Measurements from ENCODE around the gene KREMEN1.

KREMEN1 gene

DNA sequence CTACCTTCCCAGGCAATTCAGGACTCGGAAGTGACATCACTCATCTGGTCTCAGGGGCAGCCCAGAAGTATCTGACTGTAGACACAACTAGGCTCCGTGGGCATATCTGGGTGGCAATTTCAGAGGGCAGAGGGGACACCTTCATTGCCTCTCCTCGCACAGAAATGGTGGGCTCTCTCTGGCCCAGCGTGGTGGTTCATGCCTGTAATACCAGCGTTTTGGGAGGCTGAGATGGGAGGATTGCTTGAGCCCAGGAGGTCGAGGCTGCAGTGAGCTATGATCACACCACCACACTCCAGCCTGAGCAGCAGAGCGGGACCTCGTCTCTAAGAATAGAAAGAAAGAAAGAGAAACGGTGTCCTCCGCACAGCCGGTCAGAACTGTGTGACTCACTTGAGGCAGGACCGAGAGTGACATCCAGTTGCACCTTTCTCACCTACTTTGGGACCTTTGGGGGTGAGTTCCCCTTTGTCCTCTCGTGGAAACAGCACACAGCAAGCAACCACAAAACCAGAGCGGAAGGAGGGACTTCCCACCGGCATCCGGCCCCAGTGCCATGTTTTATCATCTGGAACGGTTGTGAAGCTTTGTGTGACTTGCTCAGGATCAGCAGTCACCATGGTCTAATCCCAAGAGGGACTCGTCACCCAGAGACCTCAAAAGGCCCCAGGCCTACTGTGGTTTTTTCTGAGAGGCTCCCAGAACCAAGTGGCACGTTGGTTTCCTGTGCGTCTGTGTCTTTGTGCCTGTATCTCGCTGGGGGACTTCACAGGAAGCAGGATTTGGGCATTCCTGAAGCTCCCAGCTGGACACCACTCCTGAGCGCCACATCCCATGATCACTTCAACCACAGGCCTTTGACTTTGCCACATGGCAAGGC lies 94.4 kb downstream of the KREMEN1 start:
- H3K4me3 ChIP-seq (ENCODE audit: low read depth, low read length) = no peak overlapping the region
- TF ChIP-seq, protein P1, sequence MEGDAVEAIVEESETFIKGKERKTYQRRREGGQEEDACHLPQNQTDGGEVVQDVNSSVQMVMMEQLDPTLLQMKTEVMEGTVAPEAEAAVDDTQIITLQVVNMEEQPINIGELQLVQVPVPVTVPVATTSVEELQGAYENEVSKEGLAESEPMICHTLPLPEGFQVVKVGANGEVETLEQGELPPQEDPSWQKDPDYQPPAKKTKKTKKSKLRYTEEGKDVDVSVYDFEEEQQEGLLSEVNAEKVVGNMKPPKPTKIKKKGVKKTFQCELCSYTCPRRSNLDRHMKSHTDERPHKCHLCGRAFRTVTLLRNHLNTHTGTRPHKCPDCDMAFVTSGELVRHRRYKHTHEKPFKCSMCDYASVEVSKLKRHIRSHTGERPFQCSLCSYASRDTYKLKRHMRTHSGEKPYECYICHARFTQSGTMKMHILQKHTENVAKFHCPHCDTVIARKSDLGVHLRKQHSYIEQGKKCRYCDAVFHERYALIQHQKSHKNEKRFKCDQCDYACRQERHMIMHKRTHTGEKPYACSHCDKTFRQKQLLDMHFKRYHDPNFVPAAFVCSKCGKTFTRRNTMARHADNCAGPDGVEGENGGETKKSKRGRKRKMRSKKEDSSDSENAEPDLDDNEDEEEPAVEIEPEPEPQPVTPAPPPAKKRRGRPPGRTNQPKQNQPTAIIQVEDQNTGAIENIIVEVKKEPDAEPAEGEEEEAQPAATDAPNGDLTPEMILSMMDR (IDR thresholded peaks at IDR 0.05; ENCODE audit: low read depth, low read length) = no peak

DNA sequence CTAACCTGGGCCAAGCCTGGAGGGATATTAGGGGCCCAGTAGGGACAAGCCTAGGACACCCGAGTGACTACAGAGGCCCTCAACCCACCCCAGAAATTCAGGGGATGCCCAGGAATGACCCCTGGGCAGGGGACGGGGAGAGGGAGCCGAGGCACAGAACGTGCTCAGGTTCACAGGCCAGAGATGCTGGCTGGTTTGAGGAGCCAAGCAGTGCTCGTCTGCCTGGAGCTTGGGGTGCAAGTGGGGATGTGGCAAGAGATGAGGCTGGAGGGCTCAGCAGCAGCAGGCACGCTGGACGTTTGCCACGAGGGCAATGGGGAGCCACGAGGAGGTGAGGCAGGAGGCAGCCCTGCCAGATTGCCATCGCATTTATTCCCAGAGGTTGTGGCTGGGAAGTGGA lies 98.9 kb downstream of the KREMEN1 start:
- no peak overlapping the region for H3K4me3 ChIP-seq (ENCODE audit: low read depth, low read length)
- TF ChIP-seq, protein P1 (IDR thresholded peaks at IDR 0.05; ENCODE audit: low read depth, low read length) = no peak

DNA sequence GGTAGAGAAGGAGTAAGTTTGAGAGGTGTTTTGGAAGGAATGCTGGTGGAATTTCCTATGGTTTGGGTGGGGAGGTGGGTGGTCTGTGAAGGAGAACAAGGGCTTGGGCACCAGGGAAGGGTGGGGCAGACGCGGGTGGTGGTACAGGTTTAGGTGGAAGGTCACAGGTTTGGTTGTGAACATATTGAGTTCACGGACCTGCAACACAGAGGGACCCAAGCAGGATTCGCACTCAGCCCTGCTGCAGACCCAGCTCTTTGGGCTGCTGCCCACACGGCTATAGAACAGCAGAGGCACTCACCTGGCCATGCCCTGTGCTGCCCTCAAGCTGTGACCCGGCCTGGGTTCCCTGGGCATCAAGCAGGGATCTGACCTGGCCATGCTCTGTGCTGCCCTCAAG lies 99.4 kb downstream of the KREMEN1 start:
- H3K4me3 ChIP-seq (ENCODE audit: low read depth, low read length) = no peak overlapping the region
- TF ChIP-seq, protein P1 (IDR thresholded peaks at IDR 0.05; ENCODE audit: low read depth, low read length) = no peak

DNA sequence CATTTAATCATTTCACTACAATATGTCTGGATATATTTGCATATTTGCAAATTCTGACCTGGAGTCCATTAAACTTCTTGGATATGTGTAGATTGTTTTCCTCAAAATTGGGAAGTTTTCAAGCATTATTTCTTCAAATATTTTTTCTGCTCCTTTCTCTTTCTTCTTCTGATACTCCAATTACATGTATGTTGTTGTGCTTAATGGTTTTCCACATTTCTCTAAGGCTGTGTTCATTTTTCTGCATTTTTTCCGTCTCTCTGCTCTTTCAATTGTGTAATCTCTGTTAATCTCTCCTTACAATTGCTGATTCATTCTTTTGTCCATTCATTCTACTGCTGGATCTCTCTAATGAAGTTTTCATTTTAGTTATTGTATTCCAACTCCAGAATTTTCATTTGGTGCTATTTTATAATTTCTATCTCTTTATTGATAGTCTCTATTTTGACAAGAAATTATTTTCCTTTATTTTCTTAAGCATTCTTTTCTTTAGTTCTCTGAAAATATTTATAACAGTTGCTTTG lies 102.5 kb downstream of the KREMEN1 start:
- TF ChIP-seq, protein P1 (IDR thresholded peaks at IDR 0.05; ENCODE audit: low read depth, low read length) = no peak
- no peak overlapping the region for H3K4me3 ChIP-seq (ENCODE audit: low read depth, low read length)

DNA sequence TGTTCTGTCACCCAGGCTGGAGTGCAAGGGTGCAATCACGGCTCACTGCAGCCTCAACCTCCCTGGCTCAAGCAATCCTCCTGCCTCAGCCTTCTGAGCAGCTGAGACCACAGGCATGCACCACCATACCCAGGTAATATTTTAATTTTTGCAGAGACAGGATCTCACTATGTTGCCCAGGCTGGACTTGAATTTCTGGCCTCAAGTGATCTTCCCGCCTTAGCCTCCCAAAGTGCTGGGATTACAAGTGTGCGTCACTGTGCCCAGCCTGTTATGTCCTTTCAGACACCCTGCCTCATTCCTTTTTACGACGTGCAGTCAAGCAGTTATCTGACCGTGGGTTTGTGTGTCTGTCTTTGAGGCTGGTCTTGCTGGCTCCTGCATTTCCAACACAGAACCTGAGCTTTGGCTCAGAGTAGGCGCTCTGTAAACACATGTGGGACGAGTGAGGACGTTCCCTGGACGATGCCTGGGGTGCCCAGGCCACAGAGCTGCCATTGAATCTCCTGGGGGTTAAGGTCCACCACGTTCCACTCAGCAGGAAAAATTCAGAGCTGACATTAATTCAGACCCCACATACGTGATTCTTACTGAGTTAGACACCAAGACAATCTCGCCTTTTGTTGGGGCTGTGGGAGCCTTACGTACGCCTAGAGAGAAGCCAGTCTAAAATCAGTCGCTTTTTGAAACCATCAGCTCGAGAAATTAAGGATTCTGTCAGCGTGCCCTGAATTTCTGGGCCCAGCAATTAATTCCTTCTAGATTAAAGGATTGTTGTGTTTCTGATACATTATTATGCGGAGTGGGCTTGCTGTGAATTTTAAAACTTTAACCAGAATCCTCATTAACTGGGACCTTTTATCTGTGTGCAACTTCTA lies 111.4 kb downstream of the KREMEN1 start:
- TF ChIP-seq, protein P1 (IDR thresholded peaks at IDR 0.05; ENCODE audit: low read depth, low read length) = no peak
- H3K4me3 ChIP-seq (ENCODE audit: low read depth, low read length) = no peak overlapping the region

DNA sequence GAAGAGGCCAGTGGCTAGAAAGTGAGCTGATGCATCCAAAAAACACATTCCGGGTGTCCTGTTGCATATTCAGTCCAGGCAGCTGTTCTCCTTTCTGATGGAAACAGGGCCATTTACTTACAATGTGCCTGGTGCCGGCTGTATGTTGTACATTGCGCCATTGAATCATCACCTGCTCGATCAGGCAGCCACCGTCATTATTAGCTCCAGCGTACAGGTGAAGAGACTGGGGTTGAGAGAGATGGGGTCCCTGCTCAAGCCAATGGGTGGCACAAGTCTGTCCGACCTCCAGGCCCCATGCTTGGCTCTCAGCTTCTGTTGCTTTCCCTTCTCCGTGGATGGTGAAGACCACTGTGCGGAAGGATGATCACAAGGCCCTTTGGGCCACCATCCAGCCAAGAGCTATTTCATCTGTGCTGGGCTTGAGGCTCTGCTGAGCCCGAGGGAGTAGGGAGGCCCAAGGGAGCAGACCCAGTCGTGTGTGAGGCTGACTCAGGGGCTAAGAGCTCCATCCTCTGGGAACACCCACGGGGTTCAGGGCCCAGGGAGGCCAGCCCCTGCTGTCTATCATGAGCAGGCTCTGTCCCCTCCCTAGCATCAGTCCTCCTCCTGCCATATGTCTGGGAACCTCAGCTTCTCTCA lies 112.1 kb downstream of the KREMEN1 start:
- TF ChIP-seq, protein P1 (IDR thresholded peaks at IDR 0.05; ENCODE audit: low read depth, low read length) = no peak
- H3K4me3 ChIP-seq (ENCODE audit: low read depth, low read length) = no peak overlapping the region

Data from WI38 (cell line).